A549 (cell line): ENCODE results near the gene PGLYRP2.

Experiments
- BHLHE40 ChIP-seq: IDR thresholded peaks from 2 replicates; pipeline ENCODE4 v1.6.1; 2012; ENCODE audit warnings: low read depth, low read length, inconsistent platforms
- CTCF ChIP-seq: fragments of >200 bp; sonication (Bioruptor Twin); formaldehyde crosslinking; IDR thresholded peaks from 3 replicates; pipeline ENCODE4 v1.5.1; 2016
- PHF8 ChIP-seq: fragments of 200-600 bp; sonication (generic); IDR thresholded peaks from 2 replicates; pipeline ENCODE4 v1.6.1; 2016; ENCODE audit warnings: low read depth, mild to moderate bottlenecking, antibody characterized with exemption, moderate library complexity, borderline replicate concordance
- TFCP2L1 ChIP-seq: fragments of 250-450 bp; sonication (Bioruptor Pico); IDR thresholded peaks from 2 replicates; pipeline ENCODE4 v1.5.0; 2021; ENCODE audit warnings: mild to moderate bottlenecking

- TF ChIP-seq BHLHE40: no peak
- TF ChIP-seq CTCF: no peak
- no peak for TF ChIP-seq PHF8
- no peak for TF ChIP-seq TFCP2L1 (CRISPR knock-in tag)
Observed at GRCh38 chr19:15457701-15458484, 21.4 kb downstream of the PGLYRP2 start.
